ENCODE data around the gene ARID1B.

GRCh38 chr6:156840606-156841005 is 63.4 kb downstream of the ARID1B start:
- TF ChIP-seq CTCF (conservative IDR thresholded peaks at IDR 0.05) (no peak), EZH2 (IDR thresholded peaks at IDR 0.05; ENCODE audit: low read depth) (no peak)

Measured in PC-9 (cell line).